Activated T-cell treated with anti-CD3 and anti-CD28 coated beads for 48 hours (primary cell): ENCODE results near the gene WNT5B.

Experiments
- DNase-seq: peaks from one replicate; pipeline ENCODE4 v3.0.0-alpha.2; 2020; ENCODE audit warnings: low read depth

WNT5B gene

GRCh38 chr12:1651946-1652345, 22.9 kb downstream of the WNT5B start:
- DNase-seq, result no peak

GRCh38 chr12:1655225-1655788, 26.3 kb downstream of the WNT5B start:
- DNase-seq, result no peak

- DNase-seq, result no peak
These were observed 27.9 kb downstream of the WNT5B start for GRCh38 chr12:1656902-1657301.

- no peak for DNase-seq
These were observed 28.7 kb downstream of the WNT5B start for GRCh38 chr12:1657688-1658087.

- DNase-seq, result peak; percentile 25
These were observed 31.5 kb downstream of the WNT5B start for GRCh38 chr12:1660304-1661187.

GRCh38 chr12:1661553-1662335, 32.7 kb downstream of the WNT5B start:
- DNase-seq, result peak; percentile 82

GRCh38 chr12:1662761-1663439, 33.9 kb downstream of the WNT5B start:
- DNase-seq, result no peak

- DNase-seq, result no peak
These were observed 34.6 kb downstream of the WNT5B start for GRCh38 chr12:1663440-1664132.

GRCh38 chr12:1665366-1665765, 36.3 kb downstream of the WNT5B start:
- DNase-seq, result no peak

- DNase-seq, result no peak
These were observed 37.2 kb downstream of the WNT5B start for GRCh38 chr12:1666215-1666614.

GRCh38 chr12:1666685-1667162, 37.7 kb downstream of the WNT5B start:
- DNase-seq, result no peak

- DNase-seq, result no peak
These were observed 40.0 kb downstream of the WNT5B start for GRCh38 chr12:1668833-1669543.

- DNase-seq, result no peak
These were observed 41.6 kb downstream of the WNT5B start for GRCh38 chr12:1670358-1671268.

- no peak for DNase-seq
These were observed 47.0 kb downstream of the WNT5B start for GRCh38 chr12:1676043-1676442.

GRCh38 chr12:1680804-1681492, 51.9 kb downstream of the WNT5B start:
- DNase-seq, result no peak

GRCh38 chr12:1681493-1681807, 52.4 kb downstream of the WNT5B start:
- no peak for DNase-seq

- DNase-seq, result no peak
These were observed 59.2 kb downstream of the WNT5B start for GRCh38 chr12:1688086-1688710.

GRCh38 chr12:1690578-1691122, 61.6 kb downstream of the WNT5B start, which contains the start of gene ADIPOR2:
TSS of gene ADIPOR2 (plus strand) at chr12:1691070. CDS start at chr12:1754344, 63,274 bp downstream.
- peak; percentile 95 for DNase-seq
